ENCODE results near the gene BCR.

BCR gene

GRCh38 chr22:23218053-23218866 lies 38.0 kb downstream of the BCR start:
- no peak for DNase-seq

- DNase-seq, result peak; percentile 77
Measured at GRCh38 chr22:23218867-23219251, 38.5 kb downstream of the BCR start.

GRCh38 chr22:23219317-23219716 lies 39.0 kb downstream of the BCR start:
- no peak for DNase-seq

GRCh38 chr22:23219822-23220484 lies 39.6 kb downstream of the BCR start:
- DNase-seq, result no peak

- DNase-seq, result no peak
Measured at GRCh38 chr22:23220485-23221350, 40.4 kb downstream of the BCR start.

GRCh38 chr22:23221351-23221804 lies 41.1 kb downstream of the BCR start:
- no peak for DNase-seq

- DNase-seq, result no peak
Measured at GRCh38 chr22:23222033-23222792, 41.9 kb downstream of the BCR start.

- no peak for DNase-seq
Measured at GRCh38 chr22:23222793-23223568, 42.7 kb downstream of the BCR start.

GRCh38 chr22:23223569-23224317 lies 43.4 kb downstream of the BCR start:
- DNase-seq, result no peak

- DNase-seq, result no peak
Measured at GRCh38 chr22:23224846-23225245, 44.5 kb downstream of the BCR start.

GRCh38 chr22:23225337-23225723 lies 45.0 kb downstream of the BCR start:
- no peak for DNase-seq

GRCh38 chr22:23225724-23226496 lies 45.6 kb downstream of the BCR start:
- DNase-seq, result peak; percentile 69

- DNase-seq, result no peak
Measured at GRCh38 chr22:23226497-23226850, 46.2 kb downstream of the BCR start.

- DNase-seq, result no peak
Measured at GRCh38 chr22:23227380-23227779, 47.1 kb downstream of the BCR start.

- no peak for DNase-seq
Measured at GRCh38 chr22:23228503-23228902, 48.2 kb downstream of the BCR start.

GRCh38 chr22:23229646-23230045 lies 49.3 kb downstream of the BCR start:
- no peak for DNase-seq

GRCh38 chr22:23230348-23231068 lies 50.2 kb downstream of the BCR start:
- DNase-seq, result no peak

GRCh38 chr22:23231471-23232093 lies 51.3 kb downstream of the BCR start:
- DNase-seq, result no peak

All from right hindlimb (tissue), 1 donor.